Peyer's patch (tissue), 4 donors: ENCODE results near the gene LTBP1.

Source experiments
- POLR2A ChIP-seq, 2 donors: fragments of 450-650 bp; IDR thresholded peaks; one replicate each; pipeline ENCODE4 v1.5.1; 2017; ENCODE audit warnings: antibody characterized with exemption in 2 of 2, mild to moderate bottlenecking in 2 of 2, moderate library complexity in 2 of 2
- TF ChIP-seq, protein P1 (sequence below), 6 experiments: fragments of 450-650 bp in 4 of 6; fragments of 200-600 bp in 2 of 6; sonication (generic) in 1 of 6; IDR thresholded peaks; one replicate each; pipeline ENCODE4 v1.5.1; 2017 to 2019; ENCODE audit warnings: antibody characterized with exemption in 6 of 6, mild to moderate bottlenecking in 3 of 6, moderate library complexity in 1 of 6

DNA sequence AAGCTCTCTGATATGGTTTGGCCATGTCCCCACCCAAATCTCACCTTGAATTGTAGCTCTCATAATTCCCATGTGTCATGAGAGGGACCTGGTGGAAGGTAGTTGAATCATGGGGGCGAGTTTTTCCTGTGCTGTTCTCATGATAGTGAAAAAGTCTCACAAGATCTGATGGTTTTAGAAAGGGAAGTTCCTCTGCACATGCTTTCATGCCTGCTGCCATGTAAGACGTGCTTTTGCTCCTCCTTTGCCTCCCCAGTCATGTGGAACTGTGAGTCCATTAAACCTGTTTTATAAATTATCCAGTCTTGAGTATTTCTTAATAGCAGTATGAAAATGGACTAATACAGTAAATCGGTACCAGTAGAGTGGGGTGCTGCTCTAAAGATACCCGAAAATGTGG, 34.9 kb downstream of the LTBP1 start:
- TF ChIP-seq, protein P1, sequence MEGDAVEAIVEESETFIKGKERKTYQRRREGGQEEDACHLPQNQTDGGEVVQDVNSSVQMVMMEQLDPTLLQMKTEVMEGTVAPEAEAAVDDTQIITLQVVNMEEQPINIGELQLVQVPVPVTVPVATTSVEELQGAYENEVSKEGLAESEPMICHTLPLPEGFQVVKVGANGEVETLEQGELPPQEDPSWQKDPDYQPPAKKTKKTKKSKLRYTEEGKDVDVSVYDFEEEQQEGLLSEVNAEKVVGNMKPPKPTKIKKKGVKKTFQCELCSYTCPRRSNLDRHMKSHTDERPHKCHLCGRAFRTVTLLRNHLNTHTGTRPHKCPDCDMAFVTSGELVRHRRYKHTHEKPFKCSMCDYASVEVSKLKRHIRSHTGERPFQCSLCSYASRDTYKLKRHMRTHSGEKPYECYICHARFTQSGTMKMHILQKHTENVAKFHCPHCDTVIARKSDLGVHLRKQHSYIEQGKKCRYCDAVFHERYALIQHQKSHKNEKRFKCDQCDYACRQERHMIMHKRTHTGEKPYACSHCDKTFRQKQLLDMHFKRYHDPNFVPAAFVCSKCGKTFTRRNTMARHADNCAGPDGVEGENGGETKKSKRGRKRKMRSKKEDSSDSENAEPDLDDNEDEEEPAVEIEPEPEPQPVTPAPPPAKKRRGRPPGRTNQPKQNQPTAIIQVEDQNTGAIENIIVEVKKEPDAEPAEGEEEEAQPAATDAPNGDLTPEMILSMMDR (IDR thresholded peaks at IDR 0.05), result no peak
- TF ChIP-seq POLR2A (IDR thresholded peaks at IDR 0.05), result no peak
